Neural cell (in vitro differentiated cells): ENCODE data around the gene CA9. TPM values are rescaled to one million over a fixed set of nuclear protein-coding genes. Genes with fewer than 3 reads are reported as not detected.

ENCODE experiments used
- H2AFZ ChIP-seq: fragments of 200-600, 300-800 bp; sonication (generic), shearing (Covaris generic); 2 replicates; pipeline ENCODE4 v1.6.0; 2014; ENCODE audit warnings: low read depth, mild to moderate bottlenecking, antibody characterized with exemption, low read length, moderate library complexity
- H3F3A ChIP-seq: fragments of 200-600 bp; shearing (Covaris generic); 2 replicates; pipeline ENCODE4 v1.6.1; 2016; ENCODE audit warnings: mild to moderate bottlenecking, moderate library complexity, mixed read lengths, antibody characterized with exemption, low read length; ENCODE audit not compliant: insufficient read depth, poor library complexity, severe bottlenecking
- H3K27ac ChIP-seq: fragments of 200-600, 300-800 bp; sonication (generic), shearing (Covaris generic); 2 replicates; pipeline ENCODE4 v1.5.1; 2014; ENCODE audit warnings: mild to moderate bottlenecking, low read length, moderate library complexity
- H3K27me3 ChIP-seq: fragments of 300-800, 200-600 bp; sonication (generic), shearing (Covaris generic); 2 replicates; pipeline ENCODE4 v1.6.0; 2014; ENCODE audit warnings: mild to moderate bottlenecking, low read depth, low read length, moderate library complexity; ENCODE audit not compliant: insufficient read depth
- H3K36me3 ChIP-seq: fragments of 300-800, 200-600 bp; sonication (generic), shearing (Covaris generic); 2 replicates; pipeline ENCODE4 v1.5.1; 2014; ENCODE audit warnings: mild to moderate bottlenecking, antibody characterized with exemption, low read length, moderate library complexity; ENCODE audit not compliant: insufficient read depth
- H3K4me2 ChIP-seq: fragments of 300-800, 200-600 bp; sonication (generic), shearing (Covaris generic); 2 replicates; pipeline ENCODE4 v1.6.0; 2014; ENCODE audit warnings: mild to moderate bottlenecking, low read length
- H3K4me3 ChIP-seq: fragments of 300-800, 200-600 bp; sonication (generic), shearing (Covaris generic); 2 replicates; pipeline ENCODE4 v1.5.1; 2014; ENCODE audit warnings: mild to moderate bottlenecking, low read length, moderate library complexity
- H3K79me2 ChIP-seq: fragments of 200-600 bp; shearing (Covaris generic); replicated peaks from 2 replicates; pipeline ENCODE4 v1.6.0; 2014; ENCODE audit warnings: mild to moderate bottlenecking, low read length, moderate library complexity; ENCODE audit not compliant: insufficient read depth
- H3K9ac ChIP-seq: fragments of 300-800, 200-600 bp; sonication (generic), shearing (Covaris generic); 2 replicates; pipeline ENCODE4 v1.6.1; 2016; ENCODE audit warnings: mild to moderate bottlenecking, low read length, mixed read lengths
- H3K9me2 ChIP-seq: fragments of 200-600 bp; shearing (Covaris generic); 2 replicates; pipeline ENCODE4 v1.6.1; 2016; ENCODE audit warnings: mild to moderate bottlenecking, low read length, mixed read lengths; ENCODE audit not compliant: insufficient read depth
- H3K9me3 ChIP-seq: fragments of 200-600, 300-800 bp; sonication (generic), shearing (Covaris generic); 2 replicates; pipeline ENCODE4 v1.6.1; 2016; ENCODE audit warnings: mild to moderate bottlenecking, mixed run types, low read length, moderate library complexity, mixed read lengths
- H4K20me1 ChIP-seq: fragments of 200-600 bp; shearing (Covaris generic); 2 replicates; pipeline ENCODE4 v1.6.1; 2016; ENCODE audit warnings: mild to moderate bottlenecking, mixed run types; ENCODE audit not compliant: insufficient read depth
- EP300 ChIP-seq: fragments of 450-650 bp; conservative IDR thresholded peaks from 2 replicates; pipeline ENCODE4 v1.6.1; 2014; ENCODE audit warnings: antibody characterized with exemption, mild to moderate bottlenecking, moderate library complexity; ENCODE audit not compliant: poor library complexity, severe bottlenecking
- MXI1 ChIP-seq: fragments of 450-650 bp; conservative IDR thresholded peaks from 2 replicates; pipeline ENCODE4 v1.6.1; 2014; ENCODE audit warnings: antibody characterized with exemption, mild to moderate bottlenecking; ENCODE audit not compliant: poor library complexity, severe bottlenecking
- RAD21 ChIP-seq: fragments of 450-650 bp; conservative IDR thresholded peaks from 2 replicates; pipeline ENCODE4 v1.6.1; 2014; ENCODE audit warnings: antibody characterized with exemption, mild to moderate bottlenecking, moderate library complexity
- SMC3 ChIP-seq: fragments of 450-650 bp; conservative IDR thresholded peaks from 2 replicates; pipeline ENCODE4 v1.6.1; 2014; ENCODE audit warnings: antibody characterized with exemption, mild to moderate bottlenecking, moderate library complexity; ENCODE audit not compliant: poor library complexity
- polyA plus RNA-seq: library from polyadenylated mRNA; depleted of rRNA; stranded (reverse); fragments of >200 nt; gene quantifications from 2 replicates; pipeline ENCODE4 v1.2.3, GENCODE V29; 2014
- TF ChIP-seq, protein P1 (sequence below): IDR thresholded peaks from 2 replicates; pipeline ENCODE4 v1.6.1; 2012; ENCODE audit warnings: borderline replicate concordance

Gene CA9
- polyA plus RNA-seq, 1 donor from 2014 or later: not detected

- Histone ChIP-seq H3K79me2 (no peaks in the 10 kb centered on the region), H3K9ac (no peak overlapping the region), H3K36me3 (peaks cover 5% of the 10 kb centered on the region), H3K27me3 (no peaks in the 10 kb centered on the region), H3F3A (no peaks in the 10 kb centered on the region), H3K9me3 (no peaks in the 10 kb centered on the region), H3K4me2 (no peak overlapping the region), H3K27ac (no peak overlapping the region), H4K20me1 (no peaks in the 10 kb centered on the region), H3K9me2 (no peaks in the 10 kb centered on the region), H2AFZ (no peak overlapping the region), H3K4me3 (no peak overlapping the region)
- TF ChIP-seq EP300: no peak
These were observed 30.4 kb downstream of the CA9 start for GRCh38 chr9:35703906-35704672.

DNA sequence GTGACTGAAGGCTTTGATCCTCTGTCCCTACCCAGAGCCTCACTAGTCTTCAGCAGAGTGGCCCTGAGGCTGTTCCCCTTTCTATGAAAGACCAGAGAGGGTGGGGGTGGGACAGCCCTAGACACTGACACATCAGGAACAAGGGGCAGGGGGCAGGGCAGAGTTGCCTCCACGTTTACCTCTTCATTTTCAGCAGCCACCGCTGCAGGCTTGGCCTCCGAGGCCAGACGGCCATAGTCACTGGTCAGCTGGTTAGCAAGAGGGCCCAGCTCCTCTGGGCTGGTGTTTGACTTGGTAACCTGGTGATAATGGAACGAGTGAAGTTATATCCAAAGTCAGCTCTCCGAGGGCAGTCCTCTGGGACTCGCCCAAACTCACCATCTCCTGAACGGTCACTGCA is 31.6 kb downstream of the CA9 start:
- no peaks in the 10 kb centered on the region for H3K79me2 ChIP-seq
- H3K9me2 ChIP-seq: no peaks in the 10 kb centered on the region
- H3K9me3 ChIP-seq: no peaks in the 10 kb centered on the region
- H3K36me3 ChIP-seq: peaks cover 5% of the 10 kb centered on the region
- no peaks in the 10 kb centered on the region for H3K27me3 ChIP-seq
- no peak overlapping the region for H3K4me2 ChIP-seq
- H4K20me1 ChIP-seq: no peaks in the 10 kb centered on the region
- no peak overlapping the region for H2AFZ ChIP-seq
- TF ChIP-seq RAD21 (no peak), SMC3 (no peak), MXI1 (no peak)
- TF ChIP-seq, protein P1, sequence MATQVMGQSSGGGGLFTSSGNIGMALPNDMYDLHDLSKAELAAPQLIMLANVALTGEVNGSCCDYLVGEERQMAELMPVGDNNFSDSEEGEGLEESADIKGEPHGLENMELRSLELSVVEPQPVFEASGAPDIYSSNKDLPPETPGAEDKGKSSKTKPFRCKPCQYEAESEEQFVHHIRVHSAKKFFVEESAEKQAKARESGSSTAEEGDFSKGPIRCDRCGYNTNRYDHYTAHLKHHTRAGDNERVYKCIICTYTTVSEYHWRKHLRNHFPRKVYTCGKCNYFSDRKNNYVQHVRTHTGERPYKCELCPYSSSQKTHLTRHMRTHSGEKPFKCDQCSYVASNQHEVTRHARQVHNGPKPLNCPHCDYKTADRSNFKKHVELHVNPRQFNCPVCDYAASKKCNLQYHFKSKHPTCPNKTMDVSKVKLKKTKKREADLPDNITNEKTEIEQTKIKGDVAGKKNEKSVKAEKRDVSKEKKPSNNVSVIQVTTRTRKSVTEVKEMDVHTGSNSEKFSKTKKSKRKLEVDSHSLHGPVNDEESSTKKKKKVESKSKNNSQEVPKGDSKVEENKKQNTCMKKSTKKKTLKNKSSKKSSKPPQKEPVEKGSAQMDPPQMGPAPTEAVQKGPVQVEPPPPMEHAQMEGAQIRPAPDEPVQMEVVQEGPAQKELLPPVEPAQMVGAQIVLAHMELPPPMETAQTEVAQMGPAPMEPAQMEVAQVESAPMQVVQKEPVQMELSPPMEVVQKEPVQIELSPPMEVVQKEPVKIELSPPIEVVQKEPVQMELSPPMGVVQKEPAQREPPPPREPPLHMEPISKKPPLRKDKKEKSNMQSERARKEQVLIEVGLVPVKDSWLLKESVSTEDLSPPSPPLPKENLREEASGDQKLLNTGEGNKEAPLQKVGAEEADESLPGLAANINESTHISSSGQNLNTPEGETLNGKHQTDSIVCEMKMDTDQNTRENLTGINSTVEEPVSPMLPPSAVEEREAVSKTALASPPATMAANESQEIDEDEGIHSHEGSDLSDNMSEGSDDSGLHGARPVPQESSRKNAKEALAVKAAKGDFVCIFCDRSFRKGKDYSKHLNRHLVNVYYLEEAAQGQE: no peak
- no peaks in the 10 kb centered on the region for H3F3A ChIP-seq
- H3K4me3 ChIP-seq: no peak overlapping the region
- no peak overlapping the region for H3K27ac ChIP-seq
- no peak overlapping the region for H3K9ac ChIP-seq

DNA sequence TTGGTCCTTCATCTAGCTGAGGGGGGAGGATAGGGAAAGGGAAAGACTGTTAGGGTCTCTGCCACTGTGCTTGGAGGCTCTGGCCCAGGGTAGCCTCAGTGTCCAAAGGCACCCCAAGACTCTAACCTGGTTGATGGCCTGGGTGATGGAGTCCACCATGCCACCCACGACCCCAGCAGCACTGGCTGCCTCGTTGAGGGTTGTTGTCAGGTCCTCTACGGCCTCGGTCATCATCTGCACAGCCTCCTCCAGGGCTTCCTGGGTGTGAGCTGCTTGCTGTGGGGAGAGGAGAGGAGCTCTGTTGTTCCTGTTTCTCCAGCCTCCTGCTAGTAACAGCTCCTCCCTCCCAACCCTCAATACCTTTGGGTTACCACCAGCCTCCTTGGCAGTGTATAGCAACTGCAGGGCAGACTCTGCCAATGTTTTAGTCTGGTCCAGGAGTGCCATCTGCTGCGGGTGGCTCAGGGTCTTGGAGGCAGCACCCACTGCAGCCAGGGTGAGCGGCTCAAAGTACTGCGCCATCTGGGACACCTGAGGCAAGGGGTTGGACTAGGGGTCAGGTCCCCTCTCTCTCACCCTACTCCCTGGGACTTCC is 32.2 kb downstream of the CA9 start:
- H3K9me2 ChIP-seq: no peaks in the 10 kb centered on the region
- H3K27me3 ChIP-seq: no peaks in the 10 kb centered on the region
- H3F3A ChIP-seq: no peaks in the 10 kb centered on the region
- TF ChIP-seq EP300 (no peak), MXI1 (no peak)
- peaks cover 9% of the 10 kb centered on the region for H3K36me3 ChIP-seq
- H2AFZ ChIP-seq: no peak overlapping the region
- H4K20me1 ChIP-seq: no peaks in the 10 kb centered on the region
- no peak overlapping the region for H3K9ac ChIP-seq
- no peaks in the 10 kb centered on the region for H3K9me3 ChIP-seq
- no peak overlapping the region for H3K4me2 ChIP-seq
- no peak overlapping the region for H3K27ac ChIP-seq
- H3K4me3 ChIP-seq: no peak overlapping the region
- no peaks in the 10 kb centered on the region for H3K79me2 ChIP-seq
